HG03520 (cell line): ENCODE data around the gene HELLS.
"Not testable (repeated sequence)": the region's sequence is repeated elsewhere in the genome, so short reads cannot be mapped to it uniquely, and the experiment has no call there.

Experiments used
- ATAC-seq: cut with Tn5 transposase; IDR thresholded peaks from one replicate; pipeline ENCODE4 v1.9.1; 2021; ENCODE audit warnings: mild to moderate bottlenecking, moderate library complexity; ENCODE audit not compliant: unreplicated experiment

HELLS gene

GRCh38 chr10:94607111-94607510 lies 61.5 kb downstream of the HELLS start:
- ATAC-seq = peak; percentile 81

GRCh38 chr10:94608559-94608958 lies 63.0 kb downstream of the HELLS start:
- ATAC-seq = no peak

- ATAC-seq = no peak
Measured at GRCh38 chr10:94614558-94614957, 69.0 kb downstream of the HELLS start.

- ATAC-seq = no peak
Measured at GRCh38 chr10:94617389-94617944, 71.9 kb downstream of the HELLS start.

GRCh38 chr10:94622666-94623205 lies 77.1 kb downstream of the HELLS start:
- ATAC-seq = no peak

GRCh38 chr10:94623572-94623971 lies 78.0 kb downstream of the HELLS start:
- ATAC-seq = no peak

- ATAC-seq = no peak
Measured at GRCh38 chr10:94626476-94626875, 80.9 kb downstream of the HELLS start.

GRCh38 chr10:94627511-94627910 lies 81.9 kb downstream of the HELLS start:
- no peak for ATAC-seq

- no peak for ATAC-seq
Measured at GRCh38 chr10:94630017-94630688, 84.6 kb downstream of the HELLS start.

- no peak for ATAC-seq
Measured at GRCh38 chr10:94631077-94631875, 85.7 kb downstream of the HELLS start.

GRCh38 chr10:94632954-94633353 lies 87.4 kb downstream of the HELLS start:
- ATAC-seq = no peak

GRCh38 chr10:94638097-94638496 lies 92.5 kb downstream of the HELLS start:
- ATAC-seq = not testable (repeated sequence)

- no peak for ATAC-seq
Measured at GRCh38 chr10:94639902-94640301, 94.3 kb downstream of the HELLS start.

- no peak for ATAC-seq
Measured at GRCh38 chr10:94640562-94640961, 95.0 kb downstream of the HELLS start.

- ATAC-seq = no peak
Measured at GRCh38 chr10:94641480-94641879, 95.9 kb downstream of the HELLS start.

GRCh38 chr10:94644352-94644751 lies 98.8 kb downstream of the HELLS start:
- ATAC-seq = no peak

- peak; percentile 67 for ATAC-seq
Measured at GRCh38 chr10:94645285-94645684, 99.7 kb downstream of the HELLS start.
